SK-N-SH (cell line): ENCODE measurements around the gene SLC7A1. TPM values are rescaled to one million over a fixed set of nuclear protein-coding genes. Genes with fewer than 3 reads are reported as not detected.

Experiments
- CTCF ChIA-PET: fragments of 300-600, 350-600 bp; formaldehyde crosslinking; extraction: SDS; loops from one replicate; lab custom pipeline; 2021; lab: Yijun Ruan, JAX
- POLR2A ChIA-PET: fragments of 350-600 bp; sonication (Branson Sonifier 250); formaldehyde crosslinking; extraction: SDS; loops from one replicate; lab custom pipeline; 2020; ENCODE audit warnings: antibody characterized with exemption, inconsistent platforms; lab: Yijun Ruan, JAX
- DNase-seq: peaks from one replicate; pipeline ENCODE4 v3.0.0; 2012
- H2AFZ ChIP-seq: fragments of 200-600 bp; sonication (generic); 2 replicates; pipeline ENCODE4 v1.8.1; 2016; ENCODE audit warnings: antibody characterized with exemption, mild to moderate bottlenecking, low read depth
- H3F3A ChIP-seq: fragments of 200-600 bp; sonication (generic); replicated peaks from 2 replicates; pipeline ENCODE3; 2016; ENCODE audit warnings: antibody characterized with exemption, mild to moderate bottlenecking; ENCODE audit not compliant: insufficient read depth
- H3K27ac ChIP-seq, 2 experiments: fragments of 200-500 bp in 1 of 2; fragments of 200-600 bp in 1 of 2; sonication (Bioruptor generic) in 1 of 2; sonication (generic), shearing (Covaris generic) in 1 of 2; 2 replicates each; pipeline versions ENCODE4 v1.5.1 to v1.6.1; 2014 to 2016; ENCODE audit warnings: low read depth in 2 of 2, inconsistent platforms in 1 of 2, low read length in 1 of 2, mild to moderate bottlenecking in 1 of 2, mixed read lengths in 1 of 2
- H3K27me3 ChIP-seq: fragments of 200-600 bp; sonication (generic), shearing (Covaris generic); 2 replicates; pipeline ENCODE4 v1.6.1; 2016; ENCODE audit warnings: mixed run types; ENCODE audit not compliant: insufficient read depth
- H3K36me3 ChIP-seq, 2 experiments: fragments of 200-500 bp in 1 of 2; fragments of 200-600 bp in 1 of 2; sonication (Bioruptor generic) in 1 of 2; sonication (generic) in 1 of 2; replicated peaks in 1 of 2; 2 replicates each; pipeline versions ENCODE3 to v1.5.1; 2014 to 2016; ENCODE audit warnings: low read length in 1 of 2, mild to moderate bottlenecking in 1 of 2; ENCODE audit not compliant: insufficient read depth in 2 of 2, control insufficient read depth in 1 of 2
- H3K4me1 ChIP-seq, 2 experiments: fragments of 200-500 bp in 1 of 2; fragments of 200-600 bp in 1 of 2; sonication (Bioruptor generic) in 1 of 2; sonication (generic), shearing (Covaris generic) in 1 of 2; 2 replicates each; pipeline versions ENCODE4 v1.5.1 to v1.6.1; 2014 to 2016; ENCODE audit warnings: low read depth in 1 of 2, low read length in 1 of 2, mixed run types in 1 of 2; ENCODE audit not compliant: insufficient read depth in 2 of 2, control insufficient read depth in 1 of 2
- H3K4me2 ChIP-seq: fragments of 200-600 bp; sonication (generic), shearing (Covaris generic); 2 replicates; pipeline ENCODE4 v1.6.1; 2017; ENCODE audit warnings: mixed run types
- H3K4me3 ChIP-seq, 2 experiments: fragments of 200-500 bp in 1 of 2; fragments of 200-600 bp in 1 of 2; sonication (Bioruptor generic) in 1 of 2; sonication (generic), shearing (Covaris generic) in 1 of 2; 2 replicates each; pipeline versions ENCODE4 v1.5.1 to v1.8.1; 2014 to 2016; ENCODE audit warnings: low read depth in 2 of 2, inconsistent platforms in 1 of 2, low read length in 1 of 2, mild to moderate bottlenecking in 1 of 2, mixed read lengths in 1 of 2, moderate library complexity in 1 of 2
- H3K79me2 ChIP-seq: fragments of 200-600 bp; sonication (generic); 2 replicates; pipeline ENCODE4 v1.8.1; 2017; ENCODE audit warnings: mild to moderate bottlenecking; ENCODE audit not compliant: insufficient read depth
- H3K9ac ChIP-seq: fragments of 200-600 bp; sonication (generic); 2 replicates; pipeline ENCODE4 v1.6.1; 2017; ENCODE audit warnings: mixed run types
- H3K9me2 ChIP-seq: fragments of 200-600 bp; sonication (generic); 2 replicates; pipeline ENCODE4 v1.6.1; 2017; ENCODE audit warnings: mixed run types
- H3K9me3 ChIP-seq: fragments of 200-600 bp; sonication (generic); 2 replicates; pipeline ENCODE4 v1.6.1; 2017; ENCODE audit warnings: mixed run types, mild to moderate bottlenecking, moderate library complexity
- H4K20me1 ChIP-seq: fragments of 200-600 bp; sonication (generic); 2 replicates; pipeline ENCODE4 v1.6.1; 2017; ENCODE audit warnings: mild to moderate bottlenecking, mixed run types; ENCODE audit not compliant: insufficient read depth
- ELF1 ChIP-seq: IDR thresholded peaks from 2 replicates; pipeline ENCODE4 v1.4.0; 2012
- EZH2phosphoT487 ChIP-seq: fragments of 200-600 bp; sonication (generic); IDR thresholded peaks from 2 replicates; pipeline ENCODE4 v1.6.1; 2017; ENCODE audit warnings: low read depth, mixed run types, mild to moderate bottlenecking, antibody characterized with exemption, moderate library complexity, borderline replicate concordance
- FOSL2 ChIP-seq: IDR thresholded peaks from 2 replicates; pipeline ENCODE4 v1.4.0; 2012; ENCODE audit warnings: low read depth, mild to moderate bottlenecking, moderate library complexity, borderline replicate concordance
- GABPA ChIP-seq: IDR thresholded peaks from 2 replicates; pipeline ENCODE4 v1.4.0; 2012; ENCODE audit warnings: low read depth, mild to moderate bottlenecking
- MXI1 ChIP-seq: IDR thresholded peaks from 2 replicates; pipeline ENCODE4 v1.6.1; 2012; ENCODE audit warnings: mild to moderate bottlenecking, low read depth, low read length, improper control_type of control experiment
- REST ChIP-seq: IDR thresholded peaks from 2 replicates; pipeline ENCODE4 v1.6.1; 2012; ENCODE audit warnings: mild to moderate bottlenecking, low read depth, low read length, moderate library complexity
- SIN3A ChIP-seq: IDR thresholded peaks from 2 replicates; pipeline ENCODE4 v1.6.1; 2012; ENCODE audit warnings: low read depth, mild to moderate bottlenecking, low read length, moderate library complexity, borderline replicate concordance
- SMC3 ChIP-seq: IDR thresholded peaks from 2 replicates; pipeline ENCODE4 v1.6.1; 2012; ENCODE audit warnings: low read depth, low read length, improper control_type of control experiment
- TEAD4 ChIP-seq: IDR thresholded peaks from 2 replicates; pipeline ENCODE4 v1.4.0; 2012; ENCODE audit warnings: mild to moderate bottlenecking, borderline replicate concordance; ENCODE audit not compliant: insufficient read depth
- ZBTB33 ChIP-seq: IDR thresholded peaks from 2 replicates; pipeline ENCODE4 v1.4.0; 2012; ENCODE audit warnings: low read depth, borderline replicate concordance
- WGBS: methylation state at CpG from one replicate; pipeline ENCODE4 v1.1.6; 2017; ENCODE audit warnings: low lambda C conversion rate; 5-methylcytosine and 5-hydroxymethylcytosine counted together
- polyA plus RNA-seq, 3 experiments: library from polyadenylated mRNA; depleted of rRNA; stranded (reverse); fragments of >200 nt; gene quantifications; 2 replicates each; pipeline ENCODE4 v1.2.3, GENCODE V29; 2012
- TF ChIP-seq, protein P1 (sequence below): IDR thresholded peaks from 2 replicates; pipeline ENCODE4 v1.4.0; 2012; ENCODE audit warnings: low read depth, borderline replicate concordance
- TF ChIP-seq, protein P2 (sequence below): IDR thresholded peaks from 2 replicates; pipeline ENCODE4; 2012

Gene SLC7A1
- polyA plus RNA-seq, 1 of the 3 experiments (the other 2 are of a cell fraction), result 14.0 TPM

DNA sequence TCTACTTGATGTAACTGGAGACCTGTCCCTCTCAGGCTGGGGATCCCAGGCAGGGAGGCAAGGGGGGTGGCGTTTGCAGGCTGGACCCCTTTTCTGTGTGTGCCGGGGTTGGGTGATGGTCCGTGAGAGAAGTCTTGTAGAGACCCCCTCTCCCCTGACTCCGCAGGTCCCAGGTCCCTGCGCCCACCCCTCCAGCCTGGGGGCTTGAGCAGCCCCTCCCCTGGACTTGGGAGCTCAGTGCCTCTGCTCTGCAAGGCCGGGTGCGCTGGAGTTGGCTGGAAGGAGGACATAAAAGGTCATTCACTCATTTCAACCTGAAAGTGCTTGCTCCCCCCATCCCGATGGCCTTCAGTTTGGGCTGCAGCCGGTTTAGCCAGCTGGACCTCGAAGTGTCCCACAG is 89.5 kb downstream of the SLC7A1 start (continued):
- TF ChIP-seq TEAD4 (no peak), EZH2phosphoT487 (no peak), GABPA (no peak), ZBTB33 (no peak), ELF1 (no peak), SMC3 (no peak), MXI1 (no peak), SIN3A (no peak)
- TF ChIP-seq, protein P1, sequence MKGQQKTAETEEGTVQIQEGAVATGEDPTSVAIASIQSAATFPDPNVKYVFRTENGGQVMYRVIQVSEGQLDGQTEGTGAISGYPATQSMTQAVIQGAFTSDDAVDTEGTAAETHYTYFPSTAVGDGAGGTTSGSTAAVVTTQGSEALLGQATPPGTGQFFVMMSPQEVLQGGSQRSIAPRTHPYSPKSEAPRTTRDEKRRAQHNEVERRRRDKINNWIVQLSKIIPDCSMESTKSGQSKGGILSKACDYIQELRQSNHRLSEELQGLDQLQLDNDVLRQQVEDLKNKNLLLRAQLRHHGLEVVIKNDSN, result no peak
- TF ChIP-seq, protein P2, sequence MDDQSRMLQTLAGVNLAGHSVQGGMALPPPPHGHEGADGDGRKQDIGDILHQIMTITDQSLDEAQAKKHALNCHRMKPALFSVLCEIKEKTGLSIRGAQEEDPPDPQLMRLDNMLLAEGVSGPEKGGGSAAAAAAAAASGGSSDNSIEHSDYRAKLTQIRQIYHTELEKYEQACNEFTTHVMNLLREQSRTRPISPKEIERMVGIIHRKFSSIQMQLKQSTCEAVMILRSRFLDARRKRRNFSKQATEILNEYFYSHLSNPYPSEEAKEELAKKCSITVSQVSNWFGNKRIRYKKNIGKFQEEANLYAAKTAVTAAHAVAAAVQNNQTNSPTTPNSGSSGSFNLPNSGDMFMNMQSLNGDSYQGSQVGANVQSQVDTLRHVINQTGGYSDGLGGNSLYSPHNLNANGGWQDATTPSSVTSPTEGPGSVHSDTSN, result no peak

DNA sequence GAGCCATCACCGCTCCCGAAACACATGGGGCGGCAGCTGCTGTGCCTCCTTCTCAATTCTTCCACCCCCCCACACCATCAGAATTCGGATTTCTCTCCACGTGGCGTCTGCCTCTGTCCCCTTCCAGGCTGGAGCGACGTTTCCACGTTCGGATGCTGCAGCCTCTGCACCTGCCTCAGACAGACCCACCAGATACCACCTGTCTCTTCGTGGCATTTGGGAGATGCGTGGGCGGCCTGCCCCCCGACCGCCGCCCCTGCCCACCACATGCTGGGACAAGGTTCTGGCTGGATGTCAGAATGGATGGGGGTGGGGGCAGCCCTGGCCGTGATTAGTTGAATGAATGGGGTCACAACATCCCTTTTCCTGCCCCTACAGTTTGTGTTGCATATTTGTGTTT is 90.0 kb downstream of the SLC7A1 start:
- Histone ChIP-seq H3K27me3 (no peaks in the 10 kb centered on the region), H3K4me2 (no peak overlapping the region), H3F3A (peaks cover 4% of the 10 kb centered on the region), H3K27ac (no peak overlapping the region), H4K20me1 (0 out of 2 replicates have a peak, but pooled peaks cover 2% of the 10 kb centered on the region), H2AFZ (no peak overlapping the region), H3K36me3 (peaks cover 0 to 8% of the 10 kb centered on the region in 2 experiments), H3K4me1 (peaks cover 0 to 26% of the 10 kb centered on the region in 2 experiments; a peak in 2 of 4 replicates), H3K79me2 (no peaks in the 10 kb centered on the region), H3K4me3 (no peak overlapping the region), H3K9ac (no peak overlapping the region), H3K9me3 (no peaks in the 10 kb centered on the region), H3K9me2 (no peaks in the 10 kb centered on the region)
- 94% methylated on average over 17 of the region's 17 CpGs for WGBS
- DNase-seq, result no peak
- TF ChIP-seq SMC3, result no peak
- no peak for TF ChIP-seq FOSL2
- TF ChIP-seq REST, result no peak
- ChIA-PET CTCF (interaction anchor here (10.4 kb wide), 1 partner anchor 609 kb away, joined by 143 read pairs; no protein-coding TSS in a partner anchor), POLR2A (no interaction called here)
